ENCODE data around the gene HMG20A. TPM values are rescaled to one million over a fixed set of nuclear protein-coding genes. Genes with fewer than 3 reads are reported as not detected.
A peak's percentile ranks its signal among the peaks of the same experiment; 100 is the strongest.

The HMG20A gene
- polyA plus RNA-seq, 3 donors, result 11.6 to 26.4 (median 17.7) TPM

DNA sequence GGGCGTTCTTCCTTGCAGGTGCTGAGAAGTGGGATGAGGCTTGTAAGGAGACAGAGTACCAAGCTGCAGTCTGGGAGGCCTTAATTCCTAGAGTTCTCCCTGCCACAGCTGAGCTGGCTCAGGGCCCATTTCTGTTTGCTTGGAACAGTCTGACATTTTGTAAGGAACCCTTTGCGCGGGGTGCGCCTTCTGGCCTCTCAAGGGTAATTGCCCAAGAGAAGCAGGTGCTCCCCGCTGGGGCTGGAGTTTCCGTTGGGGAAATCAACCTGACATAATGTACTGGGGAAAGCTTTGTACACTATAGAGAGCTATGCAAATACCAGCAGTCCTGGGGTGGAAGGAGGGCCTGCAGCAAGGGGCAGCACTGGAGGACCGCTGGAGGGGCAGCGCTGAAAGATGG is 83.6 kb downstream of the HMG20A start:
- Mint-ChIP-seq H3K9me3 (no peaks in the 10 kb centered on the region), H3K27ac (no peak overlapping the region), H3K36me3 (peaks cover 6 to 8% of the 10 kb centered on the region in 2 donors), H3K4me1 (peaks cover 29% of the 10 kb centered on the region), H3K27me3 (ENCODE audit: low read depth in 3 of 3) (peaks cover 20 to 38% (median 31%) of the 10 kb centered on the region in 3 donors), H3K4me3 (no peak overlapping the region)
- H4K20me1 ChIP-seq (ENCODE audit: insufficient read depth, low read length), result no peaks in the 10 kb centered on the region
- H3K4me3 ChIP-seq (replicated peaks in 1 of 3; ENCODE audit: low read depth in 2 of 3, low read length in 3 of 3), result no peak overlapping the region
- peaks cover 21 to 25% of the 10 kb centered on the region in 2 donors for H3K4me1 ChIP-seq (ENCODE audit: control insufficient read depth in 1 of 2, insufficient read depth in 2 of 2, low read length in 2 of 2)
- H3K79me2 ChIP-seq (ENCODE audit: insufficient read depth, low read length), result no peaks in the 10 kb centered on the region
- H3K9me3 ChIP-seq (replicated peaks in 1 of 2; ENCODE audit: control insufficient read depth in 1 of 2, insufficient read depth in 1 of 2, low read length in 2 of 2), result no peaks in the 10 kb centered on the region
- H3K4me2 ChIP-seq (replicated peaks; ENCODE audit: extremely low read depth, low read length, poor library complexity, severe bottlenecking), result no peak overlapping the region
- no peak overlapping the region for H3K27ac ChIP-seq (ENCODE audit: low read depth in 1 of 2, low read length in 2 of 2)
- no peak for DNase-seq
- intact Hi-C loops (cut with micrococcal nuclease), result no loop called here
- no peaks in the 10 kb centered on the region for H3K36me3 ChIP-seq (replicated peaks in 1 of 2; ENCODE audit: control insufficient read depth in 1 of 2, insufficient read depth in 2 of 2, low read length in 2 of 2)
- TF ChIP-seq, protein P1, sequence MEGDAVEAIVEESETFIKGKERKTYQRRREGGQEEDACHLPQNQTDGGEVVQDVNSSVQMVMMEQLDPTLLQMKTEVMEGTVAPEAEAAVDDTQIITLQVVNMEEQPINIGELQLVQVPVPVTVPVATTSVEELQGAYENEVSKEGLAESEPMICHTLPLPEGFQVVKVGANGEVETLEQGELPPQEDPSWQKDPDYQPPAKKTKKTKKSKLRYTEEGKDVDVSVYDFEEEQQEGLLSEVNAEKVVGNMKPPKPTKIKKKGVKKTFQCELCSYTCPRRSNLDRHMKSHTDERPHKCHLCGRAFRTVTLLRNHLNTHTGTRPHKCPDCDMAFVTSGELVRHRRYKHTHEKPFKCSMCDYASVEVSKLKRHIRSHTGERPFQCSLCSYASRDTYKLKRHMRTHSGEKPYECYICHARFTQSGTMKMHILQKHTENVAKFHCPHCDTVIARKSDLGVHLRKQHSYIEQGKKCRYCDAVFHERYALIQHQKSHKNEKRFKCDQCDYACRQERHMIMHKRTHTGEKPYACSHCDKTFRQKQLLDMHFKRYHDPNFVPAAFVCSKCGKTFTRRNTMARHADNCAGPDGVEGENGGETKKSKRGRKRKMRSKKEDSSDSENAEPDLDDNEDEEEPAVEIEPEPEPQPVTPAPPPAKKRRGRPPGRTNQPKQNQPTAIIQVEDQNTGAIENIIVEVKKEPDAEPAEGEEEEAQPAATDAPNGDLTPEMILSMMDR (IDR thresholded peaks at IDR 0.05), result no peak
- WGBS (ENCODE audit: insufficient coverage), result 88% methylated on average over 8 of the region's 8 CpGs
- no peak overlapping the region for H2AFZ ChIP-seq (ENCODE audit: insufficient read depth, low read depth, low read length, poor library complexity, severe bottlenecking)
- H3K9ac ChIP-seq (ENCODE audit: insufficient read depth, low read length, poor library complexity, severe bottlenecking), result no peak overlapping the region
- H3K27me3 ChIP-seq (ENCODE audit: control insufficient read depth in 2 of 2, insufficient read depth in 2 of 2, low read length in 2 of 2), result peaks cover 0 to 5% of the 10 kb centered on the region in 2 donors

DNA sequence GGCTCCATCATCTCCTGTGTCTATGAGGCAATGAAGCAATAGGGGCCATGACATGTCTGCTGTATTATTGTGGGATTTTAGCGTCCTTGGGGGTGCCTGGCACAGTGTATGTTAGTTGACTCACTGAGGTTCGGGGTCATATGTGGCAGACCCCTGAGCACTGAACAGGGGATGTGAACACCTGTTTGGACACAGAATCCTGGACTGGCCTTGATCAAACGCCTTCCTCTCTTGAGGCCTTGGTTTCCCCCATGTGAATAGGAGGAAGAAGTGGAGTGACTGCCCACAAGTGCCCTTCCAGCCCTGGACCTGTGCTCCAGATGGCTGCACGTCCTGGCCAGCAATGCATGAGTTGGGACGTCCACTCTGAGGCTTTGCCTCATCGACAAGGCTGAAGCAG is 84.2 kb downstream of the HMG20A start:
- Histone ChIP-seq H2AFZ (ENCODE audit: insufficient read depth, low read depth, low read length, poor library complexity, severe bottlenecking) (no peak overlapping the region), H3K79me2 (ENCODE audit: insufficient read depth, low read length) (no peaks in the 10 kb centered on the region), H4K20me1 (ENCODE audit: insufficient read depth, low read length) (no peaks in the 10 kb centered on the region), H3K9me3 (replicated peaks in 1 of 2; ENCODE audit: control insufficient read depth in 1 of 2, insufficient read depth in 1 of 2, low read length in 2 of 2) (no peaks in the 10 kb centered on the region), H3K4me3 (replicated peaks in 1 of 3; ENCODE audit: low read depth in 2 of 3, low read length in 3 of 3) (no peak overlapping the region), H3K27ac (ENCODE audit: low read depth in 1 of 2, low read length in 2 of 2) (no peak overlapping the region), H3K36me3 (replicated peaks in 1 of 2; ENCODE audit: control insufficient read depth in 1 of 2, insufficient read depth in 2 of 2, low read length in 2 of 2) (no peaks in the 10 kb centered on the region), H3K4me2 (replicated peaks; ENCODE audit: extremely low read depth, low read length, poor library complexity, severe bottlenecking) (no peak overlapping the region), H3K9ac (ENCODE audit: insufficient read depth, low read length, poor library complexity, severe bottlenecking) (no peak overlapping the region), H3K27me3 (ENCODE audit: control insufficient read depth in 2 of 2, insufficient read depth in 2 of 2, low read length in 2 of 2) (peaks cover 0 to 5% of the 10 kb centered on the region in 2 donors), H3K4me1 (ENCODE audit: control insufficient read depth in 1 of 2, insufficient read depth in 2 of 2, low read length in 2 of 2) (peaks cover 21 to 25% of the 10 kb centered on the region in 2 donors)
- TF ChIP-seq, protein P1 (IDR thresholded peaks at IDR 0.05), result no peak
- peak overlapping the region in 1 of 7 donors; percentile 6 for H3K27ac Mint-ChIP-seq
- peaks cover 29% of the 10 kb centered on the region for H3K4me1 Mint-ChIP-seq
- no peak overlapping the region for H3K4me3 Mint-ChIP-seq
- H3K27me3 Mint-ChIP-seq (ENCODE audit: low read depth in 3 of 3), result peaks cover 25 to 42% (median 37%) of the 10 kb centered on the region in 3 donors
- H3K9me3 Mint-ChIP-seq, result no peaks in the 10 kb centered on the region
- no peak for DNase-seq
- peaks cover 6 to 8% of the 10 kb centered on the region in 2 donors for H3K36me3 Mint-ChIP-seq
- intact Hi-C loops (cut with micrococcal nuclease), result no loop called here
- WGBS (ENCODE audit: insufficient coverage), result 91% methylated on average over 6 of the region's 6 CpGs

Measured in CD14-positive monocyte (primary cell).